Measurements from ENCODE around the gene RNF44.

The RNF44 gene

GRCh38 chr5:176540476-176540899 lies 3.3 kb upstream of the RNF44 start:
- DNase-seq (ENCODE audit: extremely low read depth, low read depth) = no peak
- TF ChIP-seq CTCF (IDR thresholded peaks at IDR 0.05; ENCODE audit: low read depth, low read length) = no peak

- TF ChIP-seq CTCF (IDR thresholded peaks at IDR 0.05; ENCODE audit: low read depth, low read length) = no peak
Observed at GRCh38 chr5:176538989-176539384, 1.8 kb upstream of the RNF44 start.

GRCh38 chr5:176538230-176538988 lies 1.2 kb upstream of the RNF44 start:
- no peak for DNase-seq (ENCODE audit: extremely low read depth, low read depth)

More at GRCh38 chr5:176538989-176539384, 1.8 kb upstream of the RNF44 start:
- no peak for DNase-seq (ENCODE audit: extremely low read depth, low read depth)

DNA sequence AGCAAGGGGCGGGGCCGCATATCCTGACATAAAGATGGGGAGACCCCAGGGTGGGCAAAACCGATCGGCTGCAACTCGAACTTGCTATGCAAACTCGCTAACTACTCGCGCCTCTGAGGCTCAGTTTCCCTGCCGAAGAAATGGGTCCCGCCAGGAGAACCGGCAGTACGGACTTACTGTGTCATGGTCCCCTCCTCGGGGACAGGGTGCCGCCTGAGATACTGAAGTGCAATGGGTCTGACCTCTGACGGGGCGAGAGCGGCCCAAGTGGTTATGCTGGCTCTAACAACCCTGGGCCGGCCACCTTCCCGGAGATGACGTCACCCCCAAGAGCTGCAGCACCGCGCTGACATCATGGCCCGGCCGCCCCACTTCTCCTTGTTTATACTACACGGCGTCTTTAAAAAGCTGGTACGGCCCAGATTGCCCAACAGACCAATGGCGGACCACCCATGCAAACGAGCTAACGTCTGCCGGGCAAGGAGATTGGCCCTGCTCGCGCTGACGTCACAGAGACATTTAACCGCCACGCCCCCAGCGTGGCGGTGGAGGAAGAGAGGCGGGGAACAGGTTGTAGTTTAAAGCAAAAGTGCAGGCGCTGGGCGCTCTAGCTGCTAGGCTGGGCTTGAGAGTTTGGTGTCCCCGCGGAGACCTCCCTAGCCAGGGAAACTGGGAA lies 490 bp upstream of the RNF44 start:
- DNase-seq (ENCODE audit: extremely low read depth, low read depth) = peak; percentile 98
- no peak for TF ChIP-seq CTCF (IDR thresholded peaks at IDR 0.05; ENCODE audit: low read depth, low read length)

More at GRCh38 chr5:176538230-176538988, 1.2 kb upstream of the RNF44 start:
- no peak for TF ChIP-seq CTCF (IDR thresholded peaks at IDR 0.05; ENCODE audit: low read depth, low read length)

DNA sequence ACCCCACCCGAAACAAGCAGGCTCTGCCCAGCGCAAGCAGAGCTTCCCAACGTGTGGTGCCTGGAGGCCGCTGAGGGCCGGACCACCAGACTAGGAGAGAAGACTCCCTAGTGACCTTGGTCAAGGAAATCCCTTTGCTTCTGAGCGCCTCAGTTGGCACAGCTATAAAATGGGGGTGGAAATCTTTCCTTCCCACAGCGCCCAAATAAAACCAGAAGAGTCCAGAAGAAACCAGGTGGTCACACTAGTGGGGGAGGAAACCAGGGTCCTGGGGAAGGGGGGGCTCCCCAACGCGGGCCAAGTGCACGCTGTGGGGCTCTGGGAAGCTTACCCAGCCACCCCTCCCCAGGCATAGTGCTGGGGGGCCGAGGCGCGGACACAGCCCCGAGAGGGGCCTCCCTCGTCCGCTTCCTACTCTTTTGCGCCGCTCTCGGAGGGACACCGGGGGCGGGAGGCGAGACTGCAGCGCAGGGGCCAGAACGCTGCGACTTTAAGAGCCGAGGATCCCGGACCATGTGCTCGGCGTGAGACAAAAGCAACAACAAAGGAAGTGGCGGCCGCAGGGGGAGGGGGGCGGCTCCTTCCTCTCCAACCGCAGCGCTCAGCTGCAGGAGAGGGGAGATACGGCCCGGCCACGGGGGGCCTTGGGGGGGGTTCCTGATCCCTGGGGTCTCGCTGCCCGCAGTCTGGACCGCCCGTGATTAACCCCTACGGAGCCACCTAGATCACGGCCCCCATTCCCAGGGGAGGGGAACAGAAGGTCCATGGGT lies 885 bp downstream of the RNF44 start:
- peak; percentile 25 for DNase-seq (ENCODE audit: extremely low read depth, low read depth)
- TF ChIP-seq CTCF (IDR thresholded peaks at IDR 0.05; ENCODE audit: low read depth, low read length) = no peak

- no peak for DNase-seq (ENCODE audit: extremely low read depth, low read depth)
- TF ChIP-seq CTCF (IDR thresholded peaks at IDR 0.05; ENCODE audit: low read depth, low read length) = no peak
Observed at GRCh38 chr5:176535664-176536131, 1.5 kb downstream of the RNF44 start.

All from AG09319 (cell line).